HepG2 (cell line): ENCODE data around the gene PRR22. TPM values are rescaled to one million over a fixed set of nuclear protein-coding genes. Genes with fewer than 3 reads are reported as not detected.

ENCODE experiments used
- ATAC-seq: fragments of 200-7000 bp; cut with Tn5 transposase; 3 replicates; pipeline ENCODE4 v1.9.1; 2020; ENCODE audit warnings: mild to moderate bottlenecking, moderate library complexity
- BruUV-seq: library from RNA; stranded (reverse); fragments of 400-500 nt; replicated peaks from 2 replicates; lab custom pipeline; 2021; lab: Mats Ljungman, UMichigan
- CTCF ChIA-PET: fragments of 300-600 bp; formaldehyde crosslinking; extraction: SDS; loops from one replicate; lab custom pipeline; 2021; ENCODE audit warnings: low total read pairs, inconsistent platforms, low intra/inter-chr PET ratio; lab: Yijun Ruan, JAX
- POLR2A ChIA-PET: fragments of 350-600 bp; sonication (Branson Sonifier 250); formaldehyde crosslinking; loops from one replicate; lab custom pipeline; 2020; ENCODE audit warnings: antibody characterized with exemption, inconsistent platforms; lab: Yijun Ruan, JAX
- DNase-seq: peaks from one replicate; pipeline ENCODE4 v3.0.0-alpha.2; 2015; ENCODE audit warnings: low spot score
- FAIRE-seq: peaks from 3 replicates; lab custom pipeline; 2011; peaks lifted over from hg19 to GRCh38; lab: Jason Lieb, UNC
- H2AFZ ChIP-seq: one replicate; pipeline ENCODE4 v1.6.1; 2011; ENCODE audit warnings: low read length, inconsistent platforms
- H3K27ac ChIP-seq: fragments of 300-600 bp; 3 replicates; pipeline ENCODE4 v1.8.0; 2011; ENCODE audit warnings: mixed run types, mild to moderate bottlenecking, mixed read lengths, low read length, inconsistent platforms; ENCODE audit not compliant: insufficient read depth; ENCODE audit errors: extremely low read length
- H3K27me3 ChIP-seq, 2 experiments: fragments of 200-600 bp in 1 of 2; 2 replicates in 1 of 2; 3 replicates in 1 of 2; pipeline versions ENCODE4 v1.6.0 to v1.8.0; 2011; ENCODE audit warnings: low read length in 2 of 2, mild to moderate bottlenecking in 2 of 2, moderate library complexity in 2 of 2, inconsistent platforms in 1 of 2; ENCODE audit not compliant: insufficient read depth in 2 of 2, control insufficient read depth in 1 of 2
- H3K36me3 ChIP-seq, 2 experiments: fragments of 200-600 bp in 1 of 2; replicated peaks in 1 of 2; 2 replicates in 1 of 2; 3 replicates in 1 of 2; pipeline versions ENCODE4 v1.5.1 to v1.8.0; 2011; ENCODE audit warnings: low read length in 2 of 2, inconsistent platforms in 1 of 2; ENCODE audit not compliant: insufficient read depth in 2 of 2, control insufficient read depth in 1 of 2
- H3K4me1 ChIP-seq: 2 replicates; pipeline ENCODE4 v1.5.1; 2012; ENCODE audit warnings: low read length, inconsistent platforms; ENCODE audit not compliant: insufficient read depth
- H3K4me2 ChIP-seq: 2 replicates; pipeline ENCODE4 v1.6.0; 2011; ENCODE audit warnings: low read depth, low read length, inconsistent platforms
- H3K4me3 ChIP-seq, 3 experiments: fragments of 200-600 bp in 1 of 3; sonication (generic), shearing (Covaris generic) in 1 of 3; replicated peaks in 1 of 3; 2 replicates each; pipeline ENCODE4 v1.5.1; 2011 to 2016; ENCODE audit warnings: low read length in 3 of 3, inconsistent platforms in 2 of 3, low read depth in 2 of 3, mild to moderate bottlenecking in 2 of 3, control low read depth in 1 of 3, mixed read lengths in 1 of 3; ENCODE audit not compliant: insufficient read depth in 1 of 3
- H3K79me2 ChIP-seq: one replicate; pipeline ENCODE4 v1.6.1; 2011; ENCODE audit warnings: low read length, inconsistent platforms; ENCODE audit not compliant: insufficient read depth
- H3K9ac ChIP-seq: 2 replicates; pipeline ENCODE4 v1.6.0; 2011; ENCODE audit warnings: mild to moderate bottlenecking, low read depth, low read length, inconsistent platforms; ENCODE audit not compliant: insufficient read depth
- H3K9me3 ChIP-seq: 2 replicates; pipeline ENCODE4 v1.5.1; 2012; ENCODE audit warnings: mild to moderate bottlenecking, low read length
- H4K20me1 ChIP-seq: 2 replicates; pipeline ENCODE4 v1.6.0; 2011; ENCODE audit warnings: inconsistent platforms, mild to moderate bottlenecking, low read length, moderate library complexity; ENCODE audit not compliant: insufficient read depth
- ASH2L ChIP-seq: fragments of 300-600, 200-600 bp; sonication (generic); IDR thresholded peaks from 2 replicates; pipeline ENCODE4 v1.7.0; 2017; ENCODE audit warnings: low read depth, mild to moderate bottlenecking, moderate library complexity, mixed read lengths, low read length; ENCODE audit not compliant: insufficient read length
- CEBPG ChIP-seq: IDR thresholded peaks from 2 replicates; pipeline ENCODE4 v1.6.1; 2016
- EEA1 ChIP-seq: sonication (generic); formaldehyde crosslinking; IDR thresholded peaks from 2 replicates; pipeline ENCODE4 v1.5.1; 2020; ENCODE audit warnings: mild to moderate bottlenecking, missing genetic modification reagents, borderline replicate concordance
- EP300 ChIP-seq, 3 experiments: sonication (generic) in 1 of 3; formaldehyde crosslinking in 1 of 3; IDR thresholded peaks; 2 replicates each; pipeline versions ENCODE4 v1.5.1 to v1.6.1; 2011 to 2020; ENCODE audit warnings: low read depth in 2 of 3, low read length in 2 of 3, borderline replicate concordance in 1 of 3, improper control_type of control experiment in 1 of 3, mild to moderate bottlenecking in 1 of 3, missing genetic modification reagents in 1 of 3, moderate library complexity in 1 of 3
- HDAC1 ChIP-seq: sonication (generic); formaldehyde crosslinking; IDR thresholded peaks from 2 replicates; pipeline ENCODE4 v1.5.1; 2020; ENCODE audit warnings: mild to moderate bottlenecking, missing genetic modification reagents
- HDAC2 ChIP-seq: sonication (generic); formaldehyde crosslinking; IDR thresholded peaks from 2 replicates; pipeline ENCODE4 v1.4.0; 2020; ENCODE audit warnings: missing genetic modification reagents
- MAFF ChIP-seq: IDR thresholded peaks from 2 replicates; pipeline ENCODE4 v1.6.1; 2011; ENCODE audit warnings: low read depth, low read length, improper control_type of control experiment
- MED13 ChIP-seq: sonication (generic); formaldehyde crosslinking; IDR thresholded peaks from 2 replicates; pipeline ENCODE4 v1.5.0; 2020; ENCODE audit warnings: missing genetic modification reagents
- POLR2AphosphoS2 ChIP-seq: IDR thresholded peaks from 2 replicates; pipeline ENCODE4 v1.6.1; 2011; ENCODE audit warnings: low read depth, low read length, improper control_type of control experiment
- RERE ChIP-seq: IDR thresholded peaks from 2 replicates; pipeline ENCODE4 v1.6.1; 2016; ENCODE audit warnings: low read depth, missing genetic modification reagents, missing compliant biosample characterization
- RFX3 ChIP-seq: IDR thresholded peaks from 2 replicates; pipeline ENCODE4 v1.6.1; 2016; ENCODE audit warnings: missing biosample characterization, missing genetic modification reagents
- SNRNP70 ChIP-seq: fragments of 200-400 bp; formaldehyde crosslinking; IDR thresholded peaks from 2 replicates; pipeline ENCODE4 v1.6.1; 2017; ENCODE audit warnings: mild to moderate bottlenecking, low read depth, low read length, moderate library complexity
- TCF7L2 ChIP-seq: IDR thresholded peaks from 2 replicates; pipeline ENCODE4 v1.6.1; 2011; ENCODE audit warnings: mild to moderate bottlenecking, low read depth, low read length, moderate library complexity
- ZC3H13 ChIP-seq: sonication (generic); formaldehyde crosslinking; IDR thresholded peaks from 2 replicates; pipeline ENCODE4 v1.8.1; 2023; ENCODE audit warnings: mild to moderate bottlenecking, missing genetic modification reagents, moderate library complexity
- ZFP62 ChIP-seq: sonication (generic); formaldehyde crosslinking; IDR thresholded peaks from 2 replicates; pipeline ENCODE4 v1.4.0; 2020; ENCODE audit warnings: missing genetic modification reagents
- ZNF768 ChIP-seq: sonication (generic); formaldehyde crosslinking; IDR thresholded peaks from 2 replicates; pipeline ENCODE4 v1.4.0; 2020; ENCODE audit warnings: missing genetic modification reagents
- ZSCAN5A ChIP-seq: sonication (generic); formaldehyde crosslinking; IDR thresholded peaks from 2 replicates; pipeline ENCODE4 v1.8.0; 2022; ENCODE audit warnings: mild to moderate bottlenecking, missing genetic modification reagents, borderline replicate concordance
- WGBS: methylation state at CpG from one replicate; pipeline ENCODE4 v1.1.6; 2017; ENCODE audit warnings: low lambda C conversion rate; 5-methylcytosine and 5-hydroxymethylcytosine counted together
- in situ Hi-C: cut with HindIII; loops from 2 replicates; pipeline ENCODE4 v1.10.0; 2017; ENCODE audit warnings: low pct_unique_long_range_greater_than_20kb; ENCODE audit not compliant: extremely low pct_ligation_motif_present
- intact Hi-C: fragments of 100-400 bp; cut with micrococcal nuclease; formaldehyde crosslinking; loops from one replicate; pipeline ENCODE4 v1.10.0; 2022; ENCODE audit not compliant: unreplicated experiment
- polyA plus RNA-seq, 8 experiments: library from polyadenylated mRNA; depleted of rRNA in 3 of 8; stranded (reverse) in 7 of 8; unstranded in 1 of 8; fragments of >200 nt; fragmentation: Illumina TruSeq in 4 of 8; extraction: Trizol in 4 of 8; gene quantifications; 2 replicates each; pipeline versions ENCODE4 v1.2.1 to v1.2.3, GENCODE V29; 2011 to 2016; ENCODE audit warnings: low read depth in 4 of 8, missing spikeins in 1 of 8, mixed read lengths in 1 of 8; ENCODE audit not compliant: insufficient read depth in 1 of 8
- total RNA-seq, 5 experiments: library from RNA; depleted of rRNA; stranded (reverse); fragments of >200 nt; fragmentation: Illumina TruSeq; extraction: Trizol; gene quantifications; 2 replicates each; pipeline ENCODE4 v1.2.3, GENCODE V29; 2016; ENCODE audit warnings: low read depth in 1 of 5

Gene PRR22
- total and polyA plus RNA-seq, 2 of the 13 experiments (the other 11 are each of a cell fraction or from before 2014, with no cell fraction given): 0.84 to 2.3 TPM

GRCh38 chr19:5800361-5801270 lies 16.1 kb upstream of the PRR22 start:
- ATAC-seq: peak; percentile 5; the same call in 2 of the 3 replicates
- TF ChIP-seq TCF7L2 (no peak), ASH2L (no peak), CEBPG (CRISPR knock-in tag) (peak; percentile 50), HDAC2 (CRISPR knock-in tag) (peak; percentile 74; the same call in 1 of the 2 replicates), MAFF (no peak), ZFP62 (CRISPR knock-in tag) (no peak), HDAC1 (CRISPR knock-in tag) (no peak), RERE (CRISPR knock-in tag) (no peak), SNRNP70 (no peak), POLR2AphosphoS2 (no peak), ZC3H13 (CRISPR knock-in tag) (no peak), EEA1 (no peak), EP300 (IDR thresholded peaks at IDR 0.05; ENCODE audit: low read depth in 2 of 2, low read length in 2 of 2) (peak in 1 of 2 experiments; percentile 47; a peak in 1 of 4 replicates), EP300 (CRISPR knock-in tag; IDR thresholded peaks at IDR 0.05; ENCODE audit: borderline replicate concordance) (no peak; the same call in 1 of the 2 replicates), RFX3 (no peak), ZNF768 (peak; percentile 99), MED13 (no peak), ZSCAN5A (CRISPR knock-in tag) (no peak)

More at GRCh38 chr19:5800361-5801270, 16.1 kb upstream of the PRR22 start:
- Histone ChIP-seq H2AFZ (no peak overlapping the region), H3K79me2 (no peaks in the 10 kb centered on the region), H4K20me1 (no peaks in the 10 kb centered on the region), H3K4me3 (peak overlapping the region in 2 of 3 experiments; percentile 31 to 56; a peak in 3 of 6 replicates), H3K4me1 (peaks cover 55% of the 10 kb centered on the region), H3K36me3 (no peaks in the 10 kb centered on the region), H3K9ac (peak overlapping the region; percentile 19; the same call in 1 of the 2 replicates), H3K27me3 (peaks cover 0 to 5% of the 10 kb centered on the region in 2 experiments; a peak in 2 of 5 replicates), H3K27ac (no peak overlapping the region), H3K4me2 (peak overlapping the region; percentile 89), H3K9me3 (no peaks in the 10 kb centered on the region)
- in situ Hi-C loops (loop anchor here (5.0 kb wide), 2 partner anchors 177 to 222 kb away; partner anchors contain the start of gene RANBP3), intact Hi-C loops (loop anchor here (10.0 kb wide), 1 partner anchor 224 kb away; no protein-coding TSS in a partner anchor)
- POLR2A ChIA-PET: interaction anchor here (0.7 to 1.7 kb wide), 4 partner anchors 9 to 103 kb away, joined by 3 to 7 read pairs (median 4); partner anchors contain the start of genes DUS3L and NDUFA11
- peak; percentile 89 for FAIRE-seq
- peak; percentile 58 for DNase-seq
- CTCF ChIA-PET: no interaction called here
- 14% methylated on average over 10 of the region's 17 CpGs for WGBS
- BruUV-seq: no TSS peak
